Activated effector memory CD4-positive, alpha-beta T cell treated with Interleukin-2 at 50 U/mL for 16 hours (primary cell): Measurements from ENCODE around the gene CACNB4.
"Not testable (repeated sequence)": the region's sequence is repeated elsewhere in the genome, so short reads cannot be mapped to it uniquely, and the experiment has no call there.

Source experiments
- DNase-seq: peaks from one replicate; pipeline ENCODE4 v3.0.0-alpha.2; 2020

Gene CACNB4

DNA sequence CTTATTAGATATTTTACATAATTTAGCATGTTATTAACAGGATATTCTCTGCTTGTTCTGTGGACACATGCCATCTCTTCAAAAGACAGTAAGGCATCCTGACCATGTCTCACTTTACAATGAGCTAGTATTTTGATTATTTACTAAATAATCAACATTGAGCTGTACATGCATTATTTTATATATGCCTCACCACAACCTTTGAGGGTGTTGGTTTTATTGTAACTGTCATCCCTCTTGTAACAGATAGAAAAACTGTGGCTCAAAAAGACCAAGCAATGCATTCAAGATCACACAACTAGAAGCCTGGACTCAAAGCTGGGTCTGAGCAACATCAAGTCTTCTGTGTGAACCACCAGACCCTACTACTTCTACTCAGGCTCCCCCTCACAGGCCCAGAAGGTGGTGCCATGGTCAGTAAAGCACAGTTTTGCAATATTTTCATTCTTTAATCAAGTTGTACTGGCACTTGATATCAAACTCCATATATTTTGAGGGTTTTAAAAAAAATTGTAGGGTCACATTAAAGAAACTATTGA lies 165.5 kb downstream of the CACNB4 start:
- DNase-seq, result no peak

DNA sequence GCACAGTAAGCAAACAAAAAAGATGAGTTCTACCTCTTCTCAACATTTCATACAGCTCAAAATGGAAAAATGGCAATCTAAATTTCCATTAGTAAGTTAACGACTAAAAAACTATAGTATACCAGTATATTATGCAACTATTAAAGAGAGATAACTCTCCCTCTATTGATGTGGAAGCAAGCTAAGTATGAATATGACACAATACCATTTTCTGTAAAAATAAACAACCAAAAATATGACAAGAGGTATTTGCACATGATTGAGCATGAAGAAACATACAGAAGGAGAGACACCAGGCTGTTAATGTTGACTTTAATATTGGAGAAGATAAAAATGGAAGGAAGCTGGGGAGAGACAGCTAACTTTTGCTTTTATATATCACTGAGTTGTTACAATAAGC lies 167.1 kb downstream of the CACNB4 start:
- DNase-seq, result no peak

GRCh38 chr2:151931030-151931611 lies 167.7 kb downstream of the CACNB4 start:
- DNase-seq, result no peak

- DNase-seq, result no peak
These were observed 168.8 kb downstream of the CACNB4 start for GRCh38 chr2:151930042-151930441.

GRCh38 chr2:151928380-151928779 lies 170.5 kb downstream of the CACNB4 start:
- no peak for DNase-seq

DNA sequence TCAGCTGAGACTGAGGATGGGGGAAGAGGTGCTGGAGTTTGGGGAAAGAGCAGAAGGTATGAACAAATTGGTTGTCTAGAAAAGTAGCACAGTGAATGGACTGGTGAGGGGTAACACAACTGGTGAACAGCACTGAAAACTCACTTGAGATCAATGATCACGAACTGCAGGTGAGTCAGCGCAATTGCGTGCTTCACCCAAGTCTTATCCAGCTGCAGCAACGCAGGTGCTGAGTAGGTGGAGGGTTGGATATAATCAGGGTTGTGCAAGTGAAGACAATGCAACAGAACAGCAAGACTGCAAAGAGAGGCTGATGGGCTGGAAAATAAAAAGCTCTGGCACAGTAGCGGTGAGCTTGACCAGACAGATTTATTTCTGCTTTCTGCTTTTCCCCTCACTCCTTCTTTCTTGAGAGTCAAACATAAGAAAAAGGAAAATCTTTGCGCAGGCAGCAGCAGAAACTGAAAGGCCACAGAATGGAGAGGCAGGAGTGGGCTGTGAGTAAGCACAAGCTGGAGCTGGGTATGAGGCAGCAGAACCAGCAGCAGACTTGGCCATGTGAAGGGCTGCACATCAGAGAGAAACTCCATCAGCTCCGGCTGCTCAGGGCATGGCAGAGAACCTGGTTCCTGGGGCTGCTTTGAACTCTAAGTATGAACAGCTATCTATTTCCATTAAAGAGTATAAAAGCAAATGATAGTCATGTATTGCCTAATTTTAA lies 171.2 kb downstream of the CACNB4 start:
- no peak for DNase-seq

- no peak for DNase-seq
These were observed 175.8 kb downstream of the CACNB4 start for GRCh38 chr2:151922845-151923666.

DNA sequence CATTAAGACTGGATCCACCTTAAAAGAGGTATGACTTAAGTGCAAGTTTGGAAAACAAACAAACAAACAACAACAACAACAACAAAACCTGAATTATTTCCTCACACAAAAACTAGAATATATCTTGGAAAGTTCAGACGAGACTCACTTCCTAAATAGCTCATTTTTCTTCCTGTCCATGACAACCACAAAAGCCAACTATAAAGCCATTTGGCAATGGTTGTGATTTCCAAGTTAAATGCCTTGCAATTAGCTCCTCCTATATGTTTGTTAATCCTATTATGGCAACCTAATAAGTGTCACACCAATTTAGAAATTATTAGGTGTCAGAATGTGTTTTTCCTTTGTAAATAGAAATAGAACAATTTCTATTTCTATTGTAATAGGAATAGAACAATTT lies 179.1 kb downstream of the CACNB4 start:
- DNase-seq, result no peak

GRCh38 chr2:151918308-151918707 lies 180.5 kb downstream of the CACNB4 start:
- DNase-seq, result no peak

GRCh38 chr2:151916632-151917031 lies 182.2 kb downstream of the CACNB4 start:
- no peak for DNase-seq

DNA sequence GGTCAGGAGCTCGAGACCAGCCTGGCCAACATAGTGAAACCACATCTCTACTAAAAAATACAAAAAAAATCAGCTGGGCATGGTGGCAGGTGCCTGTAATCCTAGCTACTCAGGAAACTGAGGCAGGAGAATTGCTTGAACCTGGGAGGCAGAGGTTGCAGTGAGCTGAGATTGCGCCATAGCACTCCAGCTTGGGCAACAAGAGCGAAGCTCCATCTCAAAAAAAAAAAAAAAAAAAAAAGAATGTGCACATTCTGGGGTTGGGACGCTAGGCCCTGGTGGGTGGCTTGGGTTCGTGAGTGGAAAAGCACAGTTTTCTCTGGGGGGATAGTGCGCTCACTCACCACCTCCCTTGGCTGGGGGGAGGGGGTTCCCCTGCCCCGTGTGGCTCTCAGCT lies 183.2 kb downstream of the CACNB4 start:
- DNase-seq, result not testable (repeated sequence)

DNA sequence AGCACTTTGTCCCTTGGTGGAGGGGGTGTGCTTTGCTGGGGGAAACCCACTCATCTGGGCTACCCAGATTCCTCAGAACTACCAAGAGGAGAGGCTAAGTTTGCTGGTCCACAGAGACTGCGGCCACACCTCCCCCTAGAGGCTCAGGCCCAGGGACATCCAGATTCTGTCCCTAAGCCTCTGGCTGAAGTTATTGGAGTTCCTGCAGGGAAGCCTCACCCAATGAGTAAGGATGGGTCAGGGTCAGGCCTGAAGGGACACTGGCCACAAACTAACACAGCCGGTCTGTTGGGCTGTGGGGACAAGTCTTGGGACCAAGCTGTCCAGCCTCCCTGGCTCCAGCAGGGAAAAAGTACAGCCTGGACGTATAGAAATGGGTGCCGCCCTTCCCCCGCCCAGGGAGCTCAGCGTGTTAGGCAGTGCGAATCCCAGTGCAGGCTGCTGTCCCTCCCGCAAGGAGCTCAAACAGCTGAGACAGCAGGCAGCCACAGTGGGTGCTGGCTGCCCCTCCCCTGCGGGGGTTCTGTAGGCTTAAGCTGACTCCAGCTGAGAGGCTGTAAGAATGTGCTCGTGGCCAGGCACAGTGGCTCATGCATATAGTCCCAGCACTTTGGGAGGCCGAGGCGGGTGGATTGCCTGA lies 183.7 kb downstream of the CACNB4 start:
- DNase-seq, result no peak

- no peak for DNase-seq
These were observed 190.5 kb downstream of the CACNB4 start for GRCh38 chr2:151908204-151908882.

DNA sequence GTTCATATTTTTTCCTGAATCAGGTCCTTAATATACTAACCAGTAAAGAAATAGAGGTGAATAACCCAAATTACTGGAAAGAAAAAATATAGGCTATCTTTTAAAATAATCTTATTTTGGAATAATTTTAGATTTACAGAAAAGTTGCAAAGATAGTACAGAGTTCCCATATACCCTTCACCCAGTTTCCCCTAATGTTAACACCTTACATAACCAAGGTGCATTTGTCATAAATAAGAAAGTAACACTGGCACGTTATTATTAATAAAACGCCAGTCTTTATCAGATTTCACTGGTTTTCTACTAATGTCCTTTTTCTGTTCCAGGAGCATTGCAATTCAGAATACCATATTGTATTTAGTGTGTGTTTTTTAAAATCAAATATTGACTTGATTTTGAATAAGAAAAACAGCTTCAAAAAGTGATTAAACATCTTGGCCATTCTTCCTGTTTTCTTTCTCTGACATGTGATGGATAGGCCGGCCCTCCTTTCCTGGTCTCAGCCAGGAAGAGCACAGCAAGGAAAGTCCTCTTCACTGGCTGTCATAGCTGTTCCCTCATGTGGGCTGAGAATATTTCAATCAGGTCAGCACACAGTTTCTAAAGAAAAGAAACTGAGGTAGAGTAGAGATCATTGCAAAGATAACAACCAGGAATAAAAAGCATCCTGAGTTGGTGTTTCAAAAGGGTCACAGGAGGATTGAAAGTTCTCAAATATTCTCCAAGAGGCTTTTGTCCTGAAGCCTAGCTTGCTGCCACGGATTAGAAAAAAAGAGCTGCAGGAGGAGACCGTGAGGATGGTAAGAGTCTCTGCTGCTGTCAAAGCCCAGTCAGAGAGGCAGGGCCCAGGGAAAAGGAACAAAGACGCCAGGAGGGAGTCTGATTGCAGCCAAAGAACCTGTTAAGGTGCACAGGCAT lies 191.3 kb downstream of the CACNB4 start:
- DNase-seq, result no peak

DNA sequence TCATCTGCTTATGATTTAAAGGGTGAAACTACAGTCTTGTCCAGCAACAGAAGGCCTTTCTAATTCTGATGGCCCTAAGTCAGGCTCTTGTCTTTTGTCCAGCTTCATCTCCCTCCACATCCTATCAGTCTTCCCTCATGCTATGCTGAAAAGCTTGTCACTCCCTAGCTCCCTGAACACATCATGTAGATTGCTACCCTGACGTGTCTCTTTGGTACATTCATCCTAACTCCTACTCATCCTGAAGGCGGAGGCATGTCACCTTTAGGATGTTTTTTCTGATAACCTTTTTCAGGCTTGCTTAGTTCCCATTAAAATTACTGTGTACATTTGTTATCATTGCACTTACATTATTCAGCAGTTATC lies 192.2 kb downstream of the CACNB4 start:
- no peak for DNase-seq

GRCh38 chr2:151905963-151906632 lies 192.7 kb downstream of the CACNB4 start:
- no peak for DNase-seq

DNA sequence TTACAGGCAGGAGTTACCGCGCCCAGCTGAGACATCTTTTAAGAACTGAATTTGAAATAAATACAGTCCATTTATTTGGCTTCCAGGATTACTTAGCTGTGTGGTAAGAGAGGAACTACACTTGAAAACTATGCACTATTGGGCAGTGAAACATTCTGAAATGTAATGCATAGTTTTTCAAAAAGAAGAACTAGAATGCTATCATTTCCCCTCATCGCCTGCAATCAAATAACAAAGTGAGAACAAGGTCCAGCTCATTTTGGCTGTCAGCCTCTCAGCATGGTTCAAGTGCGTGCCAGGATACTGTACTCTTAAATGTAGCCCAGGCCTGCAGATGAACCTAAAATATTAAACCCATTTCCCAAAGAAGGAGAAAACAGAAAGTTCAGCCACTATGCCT lies 194.0 kb downstream of the CACNB4 start:
- no peak for DNase-seq

DNA sequence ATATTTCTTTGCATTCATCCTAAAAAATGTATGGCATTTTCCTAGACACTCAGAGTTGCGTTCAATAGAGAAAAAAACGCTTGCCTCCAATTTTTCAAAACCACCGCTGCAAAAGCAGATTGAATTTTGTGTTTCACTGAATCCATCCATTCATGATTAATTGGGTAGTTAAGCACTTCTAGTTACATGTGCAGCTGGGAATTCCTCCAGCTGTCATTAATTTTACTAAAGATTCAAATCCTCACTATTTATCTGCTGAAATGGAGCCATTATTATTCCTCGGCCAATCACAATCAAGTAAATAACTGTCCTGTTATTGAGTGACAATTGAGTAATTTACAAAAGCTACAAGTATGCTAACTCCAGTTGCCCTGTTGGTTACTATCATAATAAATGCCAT lies 194.8 kb downstream of the CACNB4 start:
- no peak for DNase-seq

GRCh38 chr2:151902829-151903228 lies 196.0 kb downstream of the CACNB4 start:
- no peak for DNase-seq

GRCh38 chr2:151900331-151900730 lies 198.5 kb downstream of the CACNB4 start:
- DNase-seq, result no peak

- DNase-seq, result no peak
These were observed 199.7 kb downstream of the CACNB4 start for GRCh38 chr2:151899156-151899555.
